WTC11 (cell line): ENCODE data around the gene XRCC4.

Experiments
- ATF6 ChIP-seq: sonication (generic); formaldehyde crosslinking; IDR thresholded peaks from 2 replicates; pipeline ENCODE4 v1.8.1; 2023; ENCODE audit warnings: mild to moderate bottlenecking, missing genetic modification reagents
- CTCF ChIP-seq: fragments of 200-600 bp; IDR thresholded peaks from 2 replicates; pipeline ENCODE4 v1.8.0; 2022; ENCODE audit warnings: antibody characterized with exemption
- MAX ChIP-seq: sonication (generic); formaldehyde crosslinking; IDR thresholded peaks from 2 replicates; pipeline ENCODE4 v1.8.0; 2022; ENCODE audit warnings: mild to moderate bottlenecking, missing genetic modification reagents

- TF ChIP-seq CTCF (no peak), MAX (CRISPR knock-in tag) (no peak), ATF6 (CRISPR knock-in tag) (no peak)
These were observed 204.3 kb downstream of the XRCC4 start for GRCh38 chr5:83281658-83282057.
